WI38 (cell line): ENCODE data around the gene BAG3.

Experiments
- H3K4me3 ChIP-seq: 2 replicates; pipeline ENCODE4 v1.5.1; 2011; ENCODE audit warnings: low read depth, mild to moderate bottlenecking, control low read depth, low read length
- CTCF ChIP-seq: IDR thresholded peaks from 2 replicates; pipeline ENCODE4 v1.5.1; 2012; ENCODE audit warnings: low read depth, mild to moderate bottlenecking, control low read depth, low read length

Gene BAG3

GRCh38 chr10:119713744-119714483 lies 62.7 kb downstream of the BAG3 start:
- TF ChIP-seq CTCF, result no peak
- H3K4me3 ChIP-seq, result no peak overlapping the region

GRCh38 chr10:119714484-119714816 lies 63.3 kb downstream of the BAG3 start:
- no peak for TF ChIP-seq CTCF
- H3K4me3 ChIP-seq, result no peak overlapping the region

- H3K4me3 ChIP-seq, result no peak overlapping the region
- no peak for TF ChIP-seq CTCF
These were observed 64.7 kb downstream of the BAG3 start for GRCh38 chr10:119715628-119716505.

GRCh38 chr10:119723161-119723560 lies 72.0 kb downstream of the BAG3 start:
- no peak for TF ChIP-seq CTCF
- H3K4me3 ChIP-seq, result no peak overlapping the region

- H3K4me3 ChIP-seq, result no peak overlapping the region
- no peak for TF ChIP-seq CTCF
These were observed 72.4 kb downstream of the BAG3 start for GRCh38 chr10:119723624-119724023.

- no peak for TF ChIP-seq CTCF
- H3K4me3 ChIP-seq, result peak overlapping the region; percentile 64
These were observed 73.7 kb downstream of the BAG3 start for GRCh38 chr10:119724593-119725516.
